SU-DHL-6 (cell line): ENCODE measurements around the gene GPX8.
A peak's percentile ranks its signal among the peaks of the same experiment; 100 is the strongest.

Source experiments
- H2AFZ ChIP-seq: fragments of 200-600 bp; sonication (generic); 2 replicates; pipeline ENCODE4 v1.6.1; 2014; ENCODE audit warnings: low read depth, mild to moderate bottlenecking, moderate library complexity, mixed read lengths, antibody characterized with exemption, low read length; ENCODE audit not compliant: severe bottlenecking
- H3F3A ChIP-seq: fragments of 200-600 bp; shearing (Covaris generic); 2 replicates; pipeline ENCODE4 v1.6.0; 2016; ENCODE audit warnings: antibody characterized with exemption, mild to moderate bottlenecking; ENCODE audit not compliant: insufficient read depth
- H3K27ac ChIP-seq: fragments of 200-600 bp; sonication (generic); 2 replicates; pipeline ENCODE4 v1.5.1; 2016; ENCODE audit warnings: low read depth, mild to moderate bottlenecking, low read length, moderate library complexity, mixed read lengths
- H3K27me3 ChIP-seq: fragments of 200-600 bp; sonication (generic), shearing (Covaris generic); 2 replicates; pipeline ENCODE4 v1.6.0; 2014; ENCODE audit warnings: mild to moderate bottlenecking, low read length
- H3K36me3 ChIP-seq: fragments of 200-600 bp; sonication (generic); 2 replicates; pipeline ENCODE4 v1.6.1; 2014; ENCODE audit warnings: mild to moderate bottlenecking, low read length, mixed read lengths
- H3K4me2 ChIP-seq: fragments of 300-600, 200-600 bp; shearing (Covaris generic), sonication (generic); 2 replicates; pipeline ENCODE4 v1.6.0; 2014; ENCODE audit warnings: low read length, low read depth, mild to moderate bottlenecking; ENCODE audit not compliant: poor library complexity, severe bottlenecking
- H3K4me3 ChIP-seq: fragments of 200-600 bp; sonication (generic); 2 replicates; pipeline ENCODE4 v1.5.1; 2014; ENCODE audit warnings: antibody characterized with exemption, low read length, mild to moderate bottlenecking, mixed read lengths; ENCODE audit not compliant: insufficient read depth, poor library complexity, severe bottlenecking
- H3K79me2 ChIP-seq: fragments of 200-600 bp; sonication (generic); 2 replicates; pipeline ENCODE4 v1.6.1; 2014; ENCODE audit warnings: mild to moderate bottlenecking, low read length, moderate library complexity; ENCODE audit not compliant: insufficient read depth
- H3K9ac ChIP-seq: fragments of 200-600 bp; sonication (generic); 2 replicates; pipeline ENCODE4 v1.7.0; 2014; ENCODE audit warnings: mild to moderate bottlenecking, low read length
- H3K9me2 ChIP-seq: fragments of 200-600 bp; sonication (generic); replicated peaks from 2 replicates; pipeline ENCODE4 v1.6.1; 2014; ENCODE audit warnings: low read length; ENCODE audit not compliant: insufficient read depth
- H3K9me3 ChIP-seq: fragments of 200-600 bp; sonication (generic); 2 replicates; pipeline ENCODE4 v1.6.1; 2014; ENCODE audit warnings: low read length, mixed read lengths; ENCODE audit not compliant: insufficient read depth
- H4K20me1 ChIP-seq: fragments of 200-600 bp; sonication (generic); 2 replicates; pipeline ENCODE4 v1.6.1; 2014; ENCODE audit warnings: low read depth, mild to moderate bottlenecking, antibody characterized with exemption, low read length, moderate library complexity, mixed read lengths
- EZH2phosphoT487 ChIP-seq: fragments of 200-600 bp; sonication (generic), shearing (Covaris generic); conservative IDR thresholded peaks from 2 replicates; pipeline ENCODE4 v1.6.1; 2018; ENCODE audit warnings: mild to moderate bottlenecking, antibody characterized with exemption, low read length, moderate library complexity, mixed read lengths
- TF ChIP-seq, protein P1 (sequence below): fragments of 200-600 bp; sonication (generic); IDR thresholded peaks from one replicate; pipeline ENCODE4 v1.5.1; 2017; ENCODE audit warnings: antibody characterized with exemption, mild to moderate bottlenecking, low read length, moderate library complexity; ENCODE audit not compliant: insufficient read depth, poor library complexity, severe bottlenecking

Gene GPX8

DNA sequence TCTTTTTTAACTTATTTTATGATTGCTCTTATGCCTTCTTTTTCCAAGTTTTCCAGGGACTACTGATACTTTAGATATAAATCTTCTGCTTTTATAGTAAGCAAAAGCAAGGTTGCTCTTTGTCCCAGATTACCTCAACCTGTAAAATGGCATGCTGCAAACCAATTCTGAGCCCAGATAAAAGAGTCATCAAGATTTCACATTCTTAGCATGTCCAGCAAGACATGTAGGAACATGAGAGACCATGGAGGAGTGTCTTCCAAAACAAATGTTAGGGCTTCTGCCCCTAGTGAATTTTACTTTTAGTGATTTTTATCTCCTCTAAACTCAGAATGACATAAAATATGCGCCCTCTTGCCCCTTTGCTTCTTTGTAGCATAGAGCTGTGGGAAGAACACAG, 20.0 kb downstream of the GPX8 start:
- Histone ChIP-seq H2AFZ (no peak overlapping the region), H3K27me3 (no peaks in the 10 kb centered on the region)

DNA sequence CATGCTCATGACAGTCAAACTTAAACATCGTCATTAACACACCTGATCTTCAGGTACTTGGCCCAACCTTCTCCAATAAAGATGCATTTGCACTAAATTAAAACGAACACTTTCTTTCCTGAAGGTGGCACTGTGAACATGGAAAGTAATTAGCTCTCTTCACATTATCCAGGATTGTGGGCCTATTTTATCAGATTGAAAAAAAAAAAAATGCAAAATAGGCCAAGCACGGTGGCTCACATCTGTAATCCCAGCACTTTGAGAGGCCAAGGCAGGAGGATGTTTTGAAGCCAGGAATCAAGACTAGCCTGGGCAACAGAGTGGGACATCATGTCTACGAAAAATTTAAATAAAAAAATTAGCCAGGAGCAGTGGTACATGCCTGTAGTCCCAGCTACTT, 27.4 kb downstream of the GPX8 start:
- H3F3A ChIP-seq: no peaks in the 10 kb centered on the region
- H2AFZ ChIP-seq: no peak overlapping the region
- TF ChIP-seq EZH2phosphoT487: no peak
- TF ChIP-seq, protein P1, sequence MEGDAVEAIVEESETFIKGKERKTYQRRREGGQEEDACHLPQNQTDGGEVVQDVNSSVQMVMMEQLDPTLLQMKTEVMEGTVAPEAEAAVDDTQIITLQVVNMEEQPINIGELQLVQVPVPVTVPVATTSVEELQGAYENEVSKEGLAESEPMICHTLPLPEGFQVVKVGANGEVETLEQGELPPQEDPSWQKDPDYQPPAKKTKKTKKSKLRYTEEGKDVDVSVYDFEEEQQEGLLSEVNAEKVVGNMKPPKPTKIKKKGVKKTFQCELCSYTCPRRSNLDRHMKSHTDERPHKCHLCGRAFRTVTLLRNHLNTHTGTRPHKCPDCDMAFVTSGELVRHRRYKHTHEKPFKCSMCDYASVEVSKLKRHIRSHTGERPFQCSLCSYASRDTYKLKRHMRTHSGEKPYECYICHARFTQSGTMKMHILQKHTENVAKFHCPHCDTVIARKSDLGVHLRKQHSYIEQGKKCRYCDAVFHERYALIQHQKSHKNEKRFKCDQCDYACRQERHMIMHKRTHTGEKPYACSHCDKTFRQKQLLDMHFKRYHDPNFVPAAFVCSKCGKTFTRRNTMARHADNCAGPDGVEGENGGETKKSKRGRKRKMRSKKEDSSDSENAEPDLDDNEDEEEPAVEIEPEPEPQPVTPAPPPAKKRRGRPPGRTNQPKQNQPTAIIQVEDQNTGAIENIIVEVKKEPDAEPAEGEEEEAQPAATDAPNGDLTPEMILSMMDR: peak; percentile 29
- H3K79me2 ChIP-seq: no peaks in the 10 kb centered on the region
- H3K4me2 ChIP-seq: no peak overlapping the region
- H3K9me3 ChIP-seq: no peaks in the 10 kb centered on the region
- H3K27ac ChIP-seq: no peak overlapping the region
- no peak overlapping the region for H3K4me3 ChIP-seq
- no peaks in the 10 kb centered on the region for H3K27me3 ChIP-seq
- no peaks in the 10 kb centered on the region for H3K9me2 ChIP-seq
- no peaks in the 10 kb centered on the region for H4K20me1 ChIP-seq
- H3K36me3 ChIP-seq: no peaks in the 10 kb centered on the region
- no peak overlapping the region for H3K9ac ChIP-seq

More for the DNA sequence above, 20.0 kb downstream of the GPX8 start:
- Histone ChIP-seq H3K9me2 (no peaks in the 10 kb centered on the region), H3K4me3 (no peak overlapping the region), H3K9ac (no peak overlapping the region), H3K27ac (no peak overlapping the region), H3K9me3 (no peaks in the 10 kb centered on the region), H3K79me2 (no peaks in the 10 kb centered on the region), H4K20me1 (no peaks in the 10 kb centered on the region), H3K4me2 (no peak overlapping the region), H3F3A (no peaks in the 10 kb centered on the region), H3K36me3 (no peaks in the 10 kb centered on the region)
- no peak for TF ChIP-seq EZH2phosphoT487
- TF ChIP-seq, protein P1: no peak

DNA sequence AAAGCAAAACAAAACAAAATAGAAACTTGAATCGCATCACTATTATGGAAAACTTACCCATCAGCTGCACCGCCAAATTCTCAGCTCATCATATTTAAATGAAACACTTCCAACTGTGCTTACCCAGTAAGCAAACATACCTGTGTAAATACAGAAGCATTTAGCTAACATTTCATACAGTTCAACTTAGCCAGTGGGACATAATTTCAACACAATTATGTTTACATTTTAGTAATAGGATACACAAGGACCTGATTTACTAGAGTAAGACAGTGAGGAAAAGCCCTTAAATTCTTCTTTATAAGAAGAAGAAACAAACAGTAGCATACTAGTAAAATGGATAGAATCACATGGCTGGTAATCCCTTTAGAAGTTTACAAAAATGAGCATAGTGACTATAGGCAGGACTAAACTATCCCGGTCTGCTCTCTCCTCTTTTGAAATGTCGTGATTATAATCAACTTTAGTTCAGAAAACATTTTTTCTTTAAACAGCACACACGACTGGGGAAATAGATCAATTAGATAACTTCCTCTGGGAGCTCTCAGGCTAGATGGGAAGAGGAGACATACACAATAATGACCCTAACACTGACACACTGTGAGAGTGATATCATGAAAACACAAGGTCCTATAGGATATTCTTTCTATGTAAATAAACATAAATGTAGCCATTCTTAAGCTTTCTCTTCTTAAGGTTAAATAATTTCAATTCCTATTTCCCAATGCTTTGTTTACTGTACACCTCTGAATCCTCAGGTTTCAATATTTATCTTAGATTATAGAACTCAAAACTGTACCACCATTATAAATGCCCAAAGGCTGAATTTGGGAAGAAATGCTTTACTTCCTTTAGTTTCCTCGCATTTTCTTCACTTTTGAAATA, 28.9 kb downstream of the GPX8 start:
- Histone ChIP-seq H3K79me2 (no peaks in the 10 kb centered on the region), H3K27me3 (no peaks in the 10 kb centered on the region), H3K9ac (no peak overlapping the region), H3K9me2 (no peaks in the 10 kb centered on the region), H3F3A (no peaks in the 10 kb centered on the region), H3K9me3 (no peaks in the 10 kb centered on the region), H3K36me3 (no peaks in the 10 kb centered on the region), H3K4me3 (no peak overlapping the region), H4K20me1 (no peaks in the 10 kb centered on the region), H3K4me2 (no peak overlapping the region), H3K27ac (no peak overlapping the region), H2AFZ (no peak overlapping the region)
- no peak for TF ChIP-seq EZH2phosphoT487
- TF ChIP-seq, protein P1: no peak
